ENCODE data around the gene BLACAT1. TPM values are rescaled to one million over a fixed set of nuclear protein-coding genes. Genes with fewer than 3 reads are reported as not detected.

Gene BLACAT1
- total and polyA plus RNA-seq, 10 donors, result 0.02 to 0.51 (median 0.24) TPM; not detected in 4

DNA sequence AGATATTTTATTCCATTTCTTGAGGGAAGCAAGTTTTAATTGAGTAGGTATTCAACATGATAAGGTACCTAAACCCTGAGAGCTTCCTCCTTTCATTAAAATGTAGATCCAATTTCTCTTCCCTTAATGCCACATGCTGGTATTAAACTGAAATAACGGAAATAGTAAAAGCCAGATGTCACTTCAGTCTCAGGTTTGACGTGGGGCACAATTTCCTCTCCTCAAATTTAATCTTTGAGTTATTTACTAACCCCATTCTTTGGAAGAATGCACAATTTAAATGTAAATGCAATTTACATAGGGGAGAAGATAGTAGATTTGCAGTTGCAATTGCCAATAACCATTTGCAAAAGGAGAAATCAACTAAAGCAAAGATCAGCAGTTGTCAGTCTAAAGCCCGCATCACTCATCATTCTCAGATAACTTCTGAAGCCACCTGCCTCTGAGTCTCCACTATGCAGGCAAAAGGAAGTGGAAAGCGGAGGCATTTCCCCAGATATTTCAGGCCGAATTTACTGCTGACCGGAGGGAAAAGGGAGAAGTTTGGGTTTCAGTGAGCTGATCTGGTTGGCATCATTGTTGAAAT, 31.9 kb downstream of the BLACAT1 start:
- no peaks in the 10 kb centered on the region for H3K36me3 ChIP-seq
- 66 to 72% (median 70%) methylated on average over 6 of the region's 6 CpGs for WGBS, 5 donors
- no peak overlapping the region for H3K4me3 ChIP-seq
- no peaks in the 10 kb centered on the region for H3K4me1 ChIP-seq
- peaks cover 0 to 17% (median 0%) of the 10 kb centered on the region in 7 donors for H3K27me3 ChIP-seq (replicated peaks in 1 of 7)
- DNase-seq, result no peak
- H3K27ac ChIP-seq, result no peak overlapping the region
- no peaks in the 10 kb centered on the region for H3K9me3 ChIP-seq
- no peak for TF ChIP-seq POLR2AphosphoS5 (IDR thresholded peaks at IDR 0.05)
- no peak for TF ChIP-seq POLR2A (IDR thresholded peaks at IDR 0.05)
- TF ChIP-seq, protein P1, sequence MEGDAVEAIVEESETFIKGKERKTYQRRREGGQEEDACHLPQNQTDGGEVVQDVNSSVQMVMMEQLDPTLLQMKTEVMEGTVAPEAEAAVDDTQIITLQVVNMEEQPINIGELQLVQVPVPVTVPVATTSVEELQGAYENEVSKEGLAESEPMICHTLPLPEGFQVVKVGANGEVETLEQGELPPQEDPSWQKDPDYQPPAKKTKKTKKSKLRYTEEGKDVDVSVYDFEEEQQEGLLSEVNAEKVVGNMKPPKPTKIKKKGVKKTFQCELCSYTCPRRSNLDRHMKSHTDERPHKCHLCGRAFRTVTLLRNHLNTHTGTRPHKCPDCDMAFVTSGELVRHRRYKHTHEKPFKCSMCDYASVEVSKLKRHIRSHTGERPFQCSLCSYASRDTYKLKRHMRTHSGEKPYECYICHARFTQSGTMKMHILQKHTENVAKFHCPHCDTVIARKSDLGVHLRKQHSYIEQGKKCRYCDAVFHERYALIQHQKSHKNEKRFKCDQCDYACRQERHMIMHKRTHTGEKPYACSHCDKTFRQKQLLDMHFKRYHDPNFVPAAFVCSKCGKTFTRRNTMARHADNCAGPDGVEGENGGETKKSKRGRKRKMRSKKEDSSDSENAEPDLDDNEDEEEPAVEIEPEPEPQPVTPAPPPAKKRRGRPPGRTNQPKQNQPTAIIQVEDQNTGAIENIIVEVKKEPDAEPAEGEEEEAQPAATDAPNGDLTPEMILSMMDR (IDR thresholded peaks at IDR 0.05 in 8 of 11, conservative IDR thresholded peaks at IDR 0.05 in 3 of 11), result no peak
- intact Hi-C loops (cut with DNase I; ENCODE audit: low total_unique reads), result no loop called here

GRCh38 chr1:205422993-205423642, 32.7 kb downstream of the BLACAT1 start:
- Histone ChIP-seq H3K4me3 (no peak overlapping the region), H3K36me3 (no peaks in the 10 kb centered on the region), H3K9me3 (no peaks in the 10 kb centered on the region), H3K4me1 (no peaks in the 10 kb centered on the region), H3K27me3 (replicated peaks in 1 of 7) (peaks cover 0 to 17% (median 0%) of the 10 kb centered on the region in 7 donors), H3K27ac (no peak overlapping the region)
- WGBS, 5 donors, result 61 to 67% (median 66%) methylated on average over 4 of the region's 4 CpGs
- TF ChIP-seq POLR2AphosphoS5 (IDR thresholded peaks at IDR 0.05), result no peak
- TF ChIP-seq POLR2A (IDR thresholded peaks at IDR 0.05), result no peak
- TF ChIP-seq, protein P1 (IDR thresholded peaks at IDR 0.05 in 8 of 11, conservative IDR thresholded peaks at IDR 0.05 in 3 of 11), result no peak
- intact Hi-C loops (cut with DNase I; ENCODE audit: low total_unique reads), result no loop called here
- DNase-seq, result no peak

GRCh38 chr1:205421798-205422197, 34.0 kb downstream of the BLACAT1 start, which contains the start of gene LEMD1:
Gene LEMD1, minus strand, starts transcription at chr1:205422056. Its CDS starts 1,520 bp downstream, at chr1:205420536.
- intact Hi-C loops (cut with DNase I; ENCODE audit: low total_unique reads), result no loop called here
- Histone ChIP-seq H3K27me3 (replicated peaks in 1 of 7) (peaks cover 0 to 17% (median 0%) of the 10 kb centered on the region in 7 donors), H3K27ac (no peak within 1 kb of the TSS), H3K36me3 (no peaks in the 10 kb centered on the region), H3K9me3 (no peaks in the 10 kb centered on the region), H3K4me3 (no peak within 1 kb of the TSS), H3K4me1 (no peaks in the 10 kb centered on the region)
- TF ChIP-seq, protein P1 (IDR thresholded peaks at IDR 0.05 in 8 of 11, conservative IDR thresholded peaks at IDR 0.05 in 3 of 11), result no peak
- TF ChIP-seq POLR2A (IDR thresholded peaks at IDR 0.05) (no peak), POLR2AphosphoS5 (IDR thresholded peaks at IDR 0.05) (no peak)
- WGBS, 5 donors, result 48 to 79% (median 70%) methylated on average over 2 of the region's 2 CpGs
- no peak for DNase-seq

DNA sequence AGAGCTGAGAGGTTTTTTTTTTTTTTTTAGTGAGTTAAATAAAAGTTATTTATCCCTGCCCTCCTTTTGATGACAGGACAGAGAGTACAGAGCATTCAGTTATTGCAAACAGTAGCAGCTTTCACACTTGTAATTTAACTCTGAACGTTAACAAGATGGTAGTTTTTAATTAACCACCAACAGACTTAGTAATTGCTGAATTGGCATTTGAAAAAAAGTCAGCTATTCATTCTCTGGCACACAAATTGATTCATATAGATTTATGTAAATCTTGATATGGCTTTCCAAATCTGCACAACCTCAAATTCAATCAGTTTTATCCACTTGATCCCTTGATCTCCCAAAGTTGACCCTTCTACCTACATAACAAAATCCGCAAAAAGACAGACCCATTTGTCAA, 34.9 kb downstream of the BLACAT1 start:
- Histone ChIP-seq H3K9me3 (no peaks in the 10 kb centered on the region), H3K27me3 (replicated peaks in 1 of 7) (peaks cover 0 to 17% (median 0%) of the 10 kb centered on the region in 7 donors), H3K4me1 (no peaks in the 10 kb centered on the region), H3K36me3 (no peaks in the 10 kb centered on the region), H3K27ac (no peak overlapping the region), H3K4me3 (no peak overlapping the region)
- WGBS, 5 donors, result 72 to 84% (median 77%) methylated on average over 2 of the region's 2 CpGs
- TF ChIP-seq POLR2AphosphoS5 (IDR thresholded peaks at IDR 0.05) (no peak), POLR2A (IDR thresholded peaks at IDR 0.05) (no peak)
- intact Hi-C loops (cut with DNase I; ENCODE audit: low total_unique reads), result no loop called here
- no peak for DNase-seq

Measured in spleen (tissue), 11 donors.